Activated T-cell treated with anti-CD3 and anti-CD28 coated beads, Interleukin-2, amount 50 U/mL, for 4 hours (primary cell): Measurements from ENCODE around the gene INVS. TPM values are rescaled to one million over a fixed set of nuclear protein-coding genes. Genes with fewer than 3 reads are reported as not detected.
"Not testable (repeated sequence)": the region's sequence is repeated elsewhere in the genome, so short reads cannot be mapped to it uniquely, and the experiment has no call there.

Experiments used
- ATAC-seq, 2 donors: fragments of 200-7000 bp; cut with Tn5 transposase; one replicate each; pipeline ENCODE4 v1.10.0; 2021
- DNase-seq: peaks from one replicate; pipeline ENCODE4 v3.0.0-alpha.2; 2020
- H3K27me3 Mint-ChIP-seq: one replicate; pipeline ENCODE4 v1.8.0; 2021; ENCODE audit warnings: low read depth, mixed read lengths
- H3K36me3 Mint-ChIP-seq: one replicate; pipeline ENCODE4 v1.8.0; 2022; ENCODE audit warnings: mixed read lengths; ENCODE audit not compliant: insufficient read depth
- H3K4me1 Mint-ChIP-seq: one replicate; pipeline ENCODE4 v1.8.0; 2021; ENCODE audit warnings: low read depth, mixed read lengths
- H3K4me3 Mint-ChIP-seq: one replicate; pipeline ENCODE4 v1.8.0; 2021; ENCODE audit warnings: mild to moderate bottlenecking, moderate library complexity, mixed read lengths
- H3K9me3 Mint-ChIP-seq: one replicate; pipeline ENCODE4 v1.8.0; 2021; ENCODE audit warnings: mixed read lengths
- total RNA-seq, 3 donors: library from RNA; stranded (reverse); gene quantifications; one replicate each; pipeline ENCODE4 v1.2.1, GENCODE V29; 2021

Gene INVS, protein sequence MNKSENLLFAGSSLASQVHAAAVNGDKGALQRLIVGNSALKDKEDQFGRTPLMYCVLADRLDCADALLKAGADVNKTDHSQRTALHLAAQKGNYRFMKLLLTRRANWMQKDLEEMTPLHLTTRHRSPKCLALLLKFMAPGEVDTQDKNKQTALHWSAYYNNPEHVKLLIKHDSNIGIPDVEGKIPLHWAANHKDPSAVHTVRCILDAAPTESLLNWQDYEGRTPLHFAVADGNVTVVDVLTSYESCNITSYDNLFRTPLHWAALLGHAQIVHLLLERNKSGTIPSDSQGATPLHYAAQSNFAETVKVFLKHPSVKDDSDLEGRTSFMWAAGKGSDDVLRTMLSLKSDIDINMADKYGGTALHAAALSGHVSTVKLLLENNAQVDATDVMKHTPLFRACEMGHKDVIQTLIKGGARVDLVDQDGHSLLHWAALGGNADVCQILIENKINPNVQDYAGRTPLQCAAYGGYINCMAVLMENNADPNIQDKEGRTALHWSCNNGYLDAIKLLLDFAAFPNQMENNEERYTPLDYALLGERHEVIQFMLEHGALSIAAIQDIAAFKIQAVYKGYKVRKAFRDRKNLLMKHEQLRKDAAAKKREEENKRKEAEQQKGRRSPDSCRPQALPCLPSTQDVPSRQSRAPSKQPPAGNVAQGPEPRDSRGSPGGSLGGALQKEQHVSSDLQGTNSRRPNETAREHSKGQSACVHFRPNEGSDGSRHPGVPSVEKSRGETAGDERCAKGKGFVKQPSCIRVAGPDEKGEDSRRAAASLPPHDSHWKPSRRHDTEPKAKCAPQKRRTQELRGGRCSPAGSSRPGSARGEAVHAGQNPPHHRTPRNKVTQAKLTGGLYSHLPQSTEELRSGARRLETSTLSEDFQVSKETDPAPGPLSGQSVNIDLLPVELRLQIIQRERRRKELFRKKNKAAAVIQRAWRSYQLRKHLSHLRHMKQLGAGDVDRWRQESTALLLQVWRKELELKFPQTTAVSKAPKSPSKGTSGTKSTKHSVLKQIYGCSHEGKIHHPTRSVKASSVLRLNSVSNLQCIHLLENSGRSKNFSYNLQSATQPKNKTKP
- total RNA-seq, result 10 to 100 TPM; 10.2 to 11.1 (median 10.4) TPM

GRCh38 chr9:100098887-100099721 is at the start of gene INVS, which contains the start of gene ERP44:
INVS (plus strand) TSS chr9:100099243; CDS start chr9:100104522, 5,279 bp downstream.
ERP44 (minus strand) TSS chr9:100099000; CDS start chr9:100098840, 160 bp downstream.
- peak; percentile 99 for ATAC-seq

DNA sequence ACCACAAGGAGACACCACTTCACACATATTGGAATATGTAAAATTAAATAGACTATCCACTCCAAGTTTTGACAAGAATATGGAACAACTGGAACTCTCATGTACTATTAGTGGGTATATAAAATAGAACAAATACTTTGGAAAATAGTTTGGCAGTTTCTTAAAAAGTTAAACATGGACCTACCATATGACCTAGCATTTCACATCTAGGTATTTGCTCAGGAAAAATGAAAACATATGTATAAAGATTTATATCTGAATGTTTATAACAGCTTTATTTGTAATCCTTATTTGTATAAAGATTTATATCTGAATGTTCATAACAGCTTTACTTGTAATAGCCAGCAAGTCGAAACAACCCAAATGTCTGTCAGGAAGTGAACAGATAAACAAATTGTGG is 49.5 kb upstream of the INVS start:
- DNase-seq, result no peak
- peaks cover 36% of the 10 kb centered on the region for H3K36me3 Mint-ChIP-seq
- no peaks in the 10 kb centered on the region for H3K9me3 Mint-ChIP-seq
- H3K27me3 Mint-ChIP-seq, result no peaks in the 10 kb centered on the region
- peaks cover 17% of the 10 kb centered on the region for H3K4me1 Mint-ChIP-seq
- H3K4me3 Mint-ChIP-seq, result no peak overlapping the region
- no peak for ATAC-seq

More at GRCh38 chr9:100098887-100099721, at the start of gene INVS, which contains the start of gene ERP44:
- Mint-ChIP-seq H3K4me1 (peaks cover 27% of the 10 kb centered on the region), H3K36me3 (peaks cover 3% of the 10 kb centered on the region), H3K4me3 (peak within 1 kb of the TSS; percentile 100), H3K27me3 (no peaks in the 10 kb centered on the region), H3K9me3 (no peaks in the 10 kb centered on the region)
- peak; percentile 93 for DNase-seq

GRCh38 chr9:100052375-100052774 is 46.7 kb upstream of the INVS start:
- Mint-ChIP-seq H3K4me3 (no peak overlapping the region), H3K36me3 (peaks cover 31% of the 10 kb centered on the region), H3K27me3 (no peaks in the 10 kb centered on the region), H3K9me3 (no peaks in the 10 kb centered on the region), H3K4me1 (peaks cover 8% of the 10 kb centered on the region)
- DNase-seq (no peak), ATAC-seq (no peak)

DNA sequence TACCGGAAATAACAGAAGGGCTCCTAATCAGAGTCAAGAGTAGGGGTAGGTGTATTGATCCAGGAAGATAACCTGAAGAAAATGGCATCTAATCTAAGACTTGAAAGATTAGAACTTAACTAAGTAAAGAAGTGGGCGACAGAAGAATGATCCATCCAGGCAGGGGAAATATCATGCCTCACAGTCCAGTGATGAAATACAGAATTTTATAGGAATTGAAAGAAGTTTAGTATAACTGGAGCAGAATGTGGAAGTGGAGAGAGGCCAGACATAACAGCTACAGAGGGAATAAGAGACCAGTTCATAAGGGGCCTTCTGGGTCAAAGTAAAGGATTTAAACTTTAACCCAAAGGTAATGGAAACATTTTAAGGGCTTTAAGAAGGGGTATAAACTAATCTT is 42.5 kb upstream of the INVS start:
- Mint-ChIP-seq H3K4me1 (peaks cover 6% of the 10 kb centered on the region), H3K36me3 (peaks cover 27% of the 10 kb centered on the region), H3K9me3 (no peaks in the 10 kb centered on the region), H3K4me3 (no peak overlapping the region), H3K27me3 (no peaks in the 10 kb centered on the region)
- ATAC-seq, result no peak
- DNase-seq, result no peak

DNA sequence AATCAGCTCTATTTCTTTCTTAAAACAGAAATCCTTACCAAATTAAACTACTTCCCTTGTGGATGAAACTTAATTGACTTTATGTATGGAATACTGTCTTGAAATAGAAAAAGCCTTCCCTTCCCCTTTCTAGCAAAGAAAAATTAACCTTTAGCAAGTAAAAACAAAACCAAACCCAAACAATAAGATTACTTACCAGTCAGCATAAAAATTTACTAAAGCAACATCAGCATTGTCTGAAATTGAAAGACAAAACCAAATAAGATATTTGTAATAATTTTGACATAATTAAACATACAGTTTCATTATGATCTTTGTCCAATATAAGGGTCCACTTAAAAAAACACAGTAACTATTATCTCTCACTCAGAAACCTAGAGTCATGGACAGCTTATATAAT is 41.4 kb upstream of the INVS start:
- Mint-ChIP-seq H3K36me3 (peaks cover 23% of the 10 kb centered on the region), H3K27me3 (no peaks in the 10 kb centered on the region), H3K9me3 (no peaks in the 10 kb centered on the region), H3K4me3 (no peak overlapping the region), H3K4me1 (peaks cover 6% of the 10 kb centered on the region)
- DNase-seq (no peak), ATAC-seq (no peak)

GRCh38 chr9:100058699-100059579 is 40.1 kb upstream of the INVS start:
- Mint-ChIP-seq H3K36me3 (peaks cover 23% of the 10 kb centered on the region), H3K9me3 (no peaks in the 10 kb centered on the region), H3K27me3 (no peaks in the 10 kb centered on the region), H3K4me3 (no peak overlapping the region), H3K4me1 (peaks cover 9% of the 10 kb centered on the region)
- ATAC-seq (no peak), DNase-seq (no peak)

DNA sequence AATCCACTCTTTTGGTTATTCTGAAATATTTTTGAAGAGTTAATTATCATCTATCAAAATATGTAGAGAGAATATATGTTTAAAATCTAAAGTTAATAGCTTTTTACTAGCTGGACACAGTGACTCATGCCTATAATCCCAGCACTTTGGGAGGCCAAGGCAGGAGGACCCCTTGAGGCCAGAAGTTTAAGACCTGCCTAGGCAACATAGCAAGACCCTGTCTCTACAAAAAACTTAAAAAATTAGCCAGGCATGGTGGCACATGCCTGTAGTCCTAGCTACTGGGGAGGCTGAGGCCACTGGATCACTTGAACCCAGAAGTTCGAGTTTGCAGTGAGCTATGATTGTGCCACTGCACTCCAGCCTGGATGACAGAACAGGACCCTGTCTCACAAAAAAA is 36.4 kb upstream of the INVS start:
- peaks cover 11% of the 10 kb centered on the region for H3K36me3 Mint-ChIP-seq
- not testable (repeated sequence) for H3K27me3 Mint-ChIP-seq, H3K9me3 Mint-ChIP-seq, ATAC-seq, DNase-seq, H3K4me3 Mint-ChIP-seq
- peaks cover 18% of the 10 kb centered on the region for H3K4me1 Mint-ChIP-seq

GRCh38 chr9:100063185-100063584 is 35.9 kb upstream of the INVS start:
- DNase-seq (no peak), ATAC-seq (no peak)
- Mint-ChIP-seq H3K4me3 (no peak overlapping the region), H3K9me3 (no peaks in the 10 kb centered on the region), H3K27me3 (no peaks in the 10 kb centered on the region), H3K36me3 (peaks cover 11% of the 10 kb centered on the region), H3K4me1 (peaks cover 18% of the 10 kb centered on the region)

DNA sequence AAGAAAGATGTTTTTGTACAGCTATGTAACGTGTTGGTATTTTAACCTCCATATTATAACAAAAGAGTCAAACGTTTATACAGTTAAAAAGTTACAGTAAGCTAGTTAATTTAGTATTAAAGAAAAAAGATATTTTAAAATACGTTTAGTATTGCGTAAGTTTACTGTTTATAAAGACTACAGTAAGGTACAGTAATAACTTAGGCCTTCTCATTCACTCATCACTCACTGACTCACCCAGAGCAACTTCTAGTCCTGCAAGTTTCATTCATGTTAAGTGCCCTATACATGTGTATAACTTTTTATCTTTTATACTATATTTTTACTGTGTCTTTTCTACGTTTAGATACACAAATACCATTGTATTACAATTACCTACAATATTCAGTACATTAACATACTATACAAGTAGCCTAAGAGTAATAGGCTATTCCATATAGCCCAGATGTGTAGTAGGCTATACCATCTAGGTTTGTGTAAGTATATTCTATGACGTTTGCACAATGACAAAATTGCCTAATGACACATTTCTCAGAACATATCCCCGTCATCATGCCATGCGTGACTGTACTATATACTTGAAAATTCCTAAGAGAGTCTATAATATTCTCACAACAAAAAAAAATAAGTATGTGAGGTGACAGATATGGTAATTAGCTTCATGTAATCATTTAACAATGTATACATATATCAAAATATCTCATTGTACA is 34.0 kb upstream of the INVS start:
- H3K4me1 Mint-ChIP-seq, result peaks cover 17% of the 10 kb centered on the region
- no peaks in the 10 kb centered on the region for H3K9me3 Mint-ChIP-seq
- no peaks in the 10 kb centered on the region for H3K27me3 Mint-ChIP-seq
- H3K4me3 Mint-ChIP-seq, result no peak overlapping the region
- peak in 1 of 2 donors; percentile 35 for ATAC-seq
- no peak for DNase-seq
- peaks cover 4% of the 10 kb centered on the region for H3K36me3 Mint-ChIP-seq

DNA sequence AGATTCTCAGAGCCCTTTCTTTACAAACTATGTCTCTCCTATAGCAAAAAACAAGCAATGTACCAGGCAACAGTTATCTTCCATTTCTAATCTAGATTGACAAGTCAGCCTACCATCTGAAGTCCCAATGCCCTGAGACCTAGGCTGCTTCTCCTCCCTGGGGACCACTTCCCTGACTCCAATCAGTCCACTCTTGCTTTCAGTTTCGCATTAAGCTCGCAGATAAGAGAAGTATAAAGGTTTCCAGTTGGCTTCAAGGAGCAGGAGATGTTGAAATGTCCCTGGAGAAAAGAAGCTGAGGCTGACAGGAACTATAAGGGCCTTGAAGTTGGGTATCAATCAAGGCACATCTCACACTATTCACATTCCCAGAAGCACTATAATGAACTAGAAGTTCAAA is 32.5 kb upstream of the INVS start:
- no peaks in the 10 kb centered on the region for H3K27me3 Mint-ChIP-seq
- DNase-seq (no peak), ATAC-seq (no peak)
- peaks cover 23% of the 10 kb centered on the region for H3K4me1 Mint-ChIP-seq
- H3K4me3 Mint-ChIP-seq, result no peak overlapping the region
- H3K36me3 Mint-ChIP-seq, result peaks cover 6% of the 10 kb centered on the region
- no peaks in the 10 kb centered on the region for H3K9me3 Mint-ChIP-seq

GRCh38 chr9:100067990-100068389 is 31.1 kb upstream of the INVS start:
- not testable (repeated sequence) for H3K27me3 Mint-ChIP-seq, H3K9me3 Mint-ChIP-seq, ATAC-seq, DNase-seq, H3K4me3 Mint-ChIP-seq, H3K36me3 Mint-ChIP-seq
- peaks cover 27% of the 10 kb centered on the region for H3K4me1 Mint-ChIP-seq

GRCh38 chr9:100069068-100069467 is 30.0 kb upstream of the INVS start:
- H3K9me3 Mint-ChIP-seq, H3K4me3 Mint-ChIP-seq, DNase-seq, ATAC-seq, H3K27me3 Mint-ChIP-seq: not testable (repeated sequence)
- H3K36me3 Mint-ChIP-seq, result peaks cover 15% of the 10 kb centered on the region
- peaks cover 30% of the 10 kb centered on the region for H3K4me1 Mint-ChIP-seq
